Measurements from ENCODE around the gene UBE2J2.
A peak's percentile ranks its signal among the peaks of the same experiment; 100 is the strongest.

GRCh38 chr1:1308756-1309250 lies 35.1 kb upstream of the UBE2J2 start:
- TF ChIP-seq CTCF (IDR thresholded peaks at IDR 0.05), result no peak
- TF ChIP-seq EZH2 (IDR thresholded peaks at IDR 0.05), result peak; percentile 47
- no peak for TF ChIP-seq EZH2phosphoT487 (IDR thresholded peaks at IDR 0.05)
